Liver (tissue), 3 donors: ENCODE measurements around the gene VWF.

Experiments used
- EGR1 ChIP-seq, 2 donors: IDR thresholded peaks; 2 replicates each; pipeline ENCODE4 v1.6.1; 2016 to 2018; ENCODE audit warnings: antibody characterized with exemption in 2 of 2, low read depth in 2 of 2
- GABPA ChIP-seq, 2 donors: IDR thresholded peaks in 1 of 2; conservative IDR thresholded peaks in 1 of 2; 2 replicates each; pipeline ENCODE4 v1.6.1; 2016; ENCODE audit warnings: antibody characterized with exemption in 2 of 2, mild to moderate bottlenecking in 1 of 2, moderate library complexity in 1 of 2
- HNF4G ChIP-seq: IDR thresholded peaks from 2 replicates; pipeline ENCODE4 v1.6.1; 2016; ENCODE audit warnings: antibody characterized with exemption
- JUND ChIP-seq, 2 donors: IDR thresholded peaks; 2 replicates each; pipeline ENCODE4 v1.6.1; 2016; ENCODE audit warnings: antibody characterized with exemption in 2 of 2
- RXRA ChIP-seq, 2 donors: IDR thresholded peaks; 2 replicates each; pipeline ENCODE4 v1.6.1; 2017 to 2018; ENCODE audit warnings: antibody characterized with exemption in 2 of 2, mild to moderate bottlenecking in 1 of 2
- SP1 ChIP-seq: IDR thresholded peaks from 2 replicates; pipeline ENCODE4 v1.6.1; 2018; ENCODE audit warnings: antibody characterized with exemption, mild to moderate bottlenecking
- TAF1 ChIP-seq: conservative IDR thresholded peaks from 2 replicates; pipeline ENCODE4 v1.6.1; 2016; ENCODE audit warnings: antibody characterized with exemption, mild to moderate bottlenecking
- TF ChIP-seq, protein P1 (sequence below): fragments of 150-350 bp; IDR thresholded peaks from 2 replicates; pipeline ENCODE4 v1.5.1; 2017; ENCODE audit warnings: improper control_type of control experiment, low read depth, low read length; ENCODE audit not compliant: missing input control
- TF ChIP-seq, protein P2 (sequence below): IDR thresholded peaks from 2 replicates; pipeline ENCODE4 v1.6.1; 2016; ENCODE audit warnings: antibody characterized with exemption
- TF ChIP-seq, protein P3 (sequence below): IDR thresholded peaks from 2 replicates; pipeline ENCODE4 v1.6.1; 2016; ENCODE audit warnings: antibody characterized with exemption, mild to moderate bottlenecking
- TF ChIP-seq, protein P4 (sequence below): IDR thresholded peaks from 2 replicates; pipeline ENCODE4 v1.6.1; 2016; ENCODE audit warnings: antibody characterized with exemption
- donor health status: healthy.
- donor health status: healthy.

DNA sequence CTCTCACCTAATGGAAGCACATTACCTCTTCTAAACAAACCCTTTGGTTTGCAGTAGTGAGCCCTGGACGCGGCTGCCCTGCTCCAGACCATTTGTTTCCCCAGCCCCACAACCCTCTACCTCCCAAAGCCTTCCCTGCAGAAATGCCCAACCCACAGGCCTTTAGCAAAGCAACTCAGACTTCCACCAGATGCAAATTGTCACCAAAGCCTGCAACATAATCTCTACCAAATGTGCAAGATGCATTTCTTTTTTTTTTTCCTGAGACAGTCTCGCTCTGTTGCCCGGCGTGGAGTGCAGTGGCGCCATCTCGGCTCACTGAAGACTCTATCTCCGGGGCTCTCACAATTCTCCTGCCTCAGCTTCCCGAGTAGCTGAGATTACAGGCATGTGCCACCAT is 56.2 kb downstream of the VWF start:
- TF ChIP-seq, protein P1, sequence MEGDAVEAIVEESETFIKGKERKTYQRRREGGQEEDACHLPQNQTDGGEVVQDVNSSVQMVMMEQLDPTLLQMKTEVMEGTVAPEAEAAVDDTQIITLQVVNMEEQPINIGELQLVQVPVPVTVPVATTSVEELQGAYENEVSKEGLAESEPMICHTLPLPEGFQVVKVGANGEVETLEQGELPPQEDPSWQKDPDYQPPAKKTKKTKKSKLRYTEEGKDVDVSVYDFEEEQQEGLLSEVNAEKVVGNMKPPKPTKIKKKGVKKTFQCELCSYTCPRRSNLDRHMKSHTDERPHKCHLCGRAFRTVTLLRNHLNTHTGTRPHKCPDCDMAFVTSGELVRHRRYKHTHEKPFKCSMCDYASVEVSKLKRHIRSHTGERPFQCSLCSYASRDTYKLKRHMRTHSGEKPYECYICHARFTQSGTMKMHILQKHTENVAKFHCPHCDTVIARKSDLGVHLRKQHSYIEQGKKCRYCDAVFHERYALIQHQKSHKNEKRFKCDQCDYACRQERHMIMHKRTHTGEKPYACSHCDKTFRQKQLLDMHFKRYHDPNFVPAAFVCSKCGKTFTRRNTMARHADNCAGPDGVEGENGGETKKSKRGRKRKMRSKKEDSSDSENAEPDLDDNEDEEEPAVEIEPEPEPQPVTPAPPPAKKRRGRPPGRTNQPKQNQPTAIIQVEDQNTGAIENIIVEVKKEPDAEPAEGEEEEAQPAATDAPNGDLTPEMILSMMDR: no peak
- TF ChIP-seq GABPA (IDR thresholded peaks at IDR 0.05 in 1 of 2, conservative IDR thresholded peaks at IDR 0.05 in 1 of 2) (no peak), SP1 (no peak), HNF4G (no peak), JUND (IDR thresholded peaks at IDR 0.05) (no peak), EGR1 (IDR thresholded peaks at IDR 0.05; ENCODE audit: low read depth in 2 of 2) (no peak), RXRA (IDR thresholded peaks at IDR 0.05) (no peak), TAF1 (no peak)
- TF ChIP-seq, protein P2, sequence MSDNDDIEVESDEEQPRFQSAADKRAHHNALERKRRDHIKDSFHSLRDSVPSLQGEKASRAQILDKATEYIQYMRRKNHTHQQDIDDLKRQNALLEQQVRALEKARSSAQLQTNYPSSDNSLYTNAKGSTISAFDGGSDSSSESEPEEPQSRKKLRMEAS: no peak
- TF ChIP-seq, protein P3, sequence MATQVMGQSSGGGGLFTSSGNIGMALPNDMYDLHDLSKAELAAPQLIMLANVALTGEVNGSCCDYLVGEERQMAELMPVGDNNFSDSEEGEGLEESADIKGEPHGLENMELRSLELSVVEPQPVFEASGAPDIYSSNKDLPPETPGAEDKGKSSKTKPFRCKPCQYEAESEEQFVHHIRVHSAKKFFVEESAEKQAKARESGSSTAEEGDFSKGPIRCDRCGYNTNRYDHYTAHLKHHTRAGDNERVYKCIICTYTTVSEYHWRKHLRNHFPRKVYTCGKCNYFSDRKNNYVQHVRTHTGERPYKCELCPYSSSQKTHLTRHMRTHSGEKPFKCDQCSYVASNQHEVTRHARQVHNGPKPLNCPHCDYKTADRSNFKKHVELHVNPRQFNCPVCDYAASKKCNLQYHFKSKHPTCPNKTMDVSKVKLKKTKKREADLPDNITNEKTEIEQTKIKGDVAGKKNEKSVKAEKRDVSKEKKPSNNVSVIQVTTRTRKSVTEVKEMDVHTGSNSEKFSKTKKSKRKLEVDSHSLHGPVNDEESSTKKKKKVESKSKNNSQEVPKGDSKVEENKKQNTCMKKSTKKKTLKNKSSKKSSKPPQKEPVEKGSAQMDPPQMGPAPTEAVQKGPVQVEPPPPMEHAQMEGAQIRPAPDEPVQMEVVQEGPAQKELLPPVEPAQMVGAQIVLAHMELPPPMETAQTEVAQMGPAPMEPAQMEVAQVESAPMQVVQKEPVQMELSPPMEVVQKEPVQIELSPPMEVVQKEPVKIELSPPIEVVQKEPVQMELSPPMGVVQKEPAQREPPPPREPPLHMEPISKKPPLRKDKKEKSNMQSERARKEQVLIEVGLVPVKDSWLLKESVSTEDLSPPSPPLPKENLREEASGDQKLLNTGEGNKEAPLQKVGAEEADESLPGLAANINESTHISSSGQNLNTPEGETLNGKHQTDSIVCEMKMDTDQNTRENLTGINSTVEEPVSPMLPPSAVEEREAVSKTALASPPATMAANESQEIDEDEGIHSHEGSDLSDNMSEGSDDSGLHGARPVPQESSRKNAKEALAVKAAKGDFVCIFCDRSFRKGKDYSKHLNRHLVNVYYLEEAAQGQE: no peak
- TF ChIP-seq, protein P4, sequence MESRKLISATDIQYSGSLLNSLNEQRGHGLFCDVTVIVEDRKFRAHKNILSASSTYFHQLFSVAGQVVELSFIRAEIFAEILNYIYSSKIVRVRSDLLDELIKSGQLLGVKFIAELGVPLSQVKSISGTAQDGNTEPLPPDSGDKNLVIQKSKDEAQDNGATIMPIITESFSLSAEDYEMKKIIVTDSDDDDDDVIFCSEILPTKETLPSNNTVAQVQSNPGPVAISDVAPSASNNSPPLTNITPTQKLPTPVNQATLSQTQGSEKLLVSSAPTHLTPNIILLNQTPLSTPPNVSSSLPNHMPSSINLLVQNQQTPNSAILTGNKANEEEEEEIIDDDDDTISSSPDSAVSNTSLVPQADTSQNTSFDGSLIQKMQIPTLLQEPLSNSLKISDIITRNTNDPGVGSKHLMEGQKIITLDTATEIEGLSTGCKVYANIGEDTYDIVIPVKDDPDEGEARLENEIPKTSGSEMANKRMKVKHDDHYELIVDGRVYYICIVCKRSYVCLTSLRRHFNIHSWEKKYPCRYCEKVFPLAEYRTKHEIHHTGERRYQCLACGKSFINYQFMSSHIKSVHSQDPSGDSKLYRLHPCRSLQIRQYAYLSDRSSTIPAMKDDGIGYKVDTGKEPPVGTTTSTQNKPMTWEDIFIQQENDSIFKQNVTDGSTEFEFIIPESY: no peak
